H9 (cell line): ENCODE results near the gene VPS9D1. TPM values are rescaled to one million over a fixed set of nuclear protein-coding genes. Genes with fewer than 3 reads are reported as not detected.

Source experiments
- DNase-seq: peaks from one replicate; pipeline ENCODE4 v3.0.0-alpha.2; 2017
- H2AFZ ChIP-seq: one replicate; pipeline ENCODE4 v1.6.1; 2013; ENCODE audit warnings: mild to moderate bottlenecking, low read length, control low read depth, moderate library complexity
- H2AK5ac ChIP-seq: 2 replicates; pipeline ENCODE4 v1.6.1; 2013; ENCODE audit warnings: low read length, control low read depth, mixed read lengths; ENCODE audit not compliant: insufficient read length
- H2BK120ac ChIP-seq: one replicate; pipeline ENCODE4 v1.6.1; 2013; ENCODE audit warnings: low read depth, mild to moderate bottlenecking, low read length, control low read depth, inconsistent platforms; ENCODE audit not compliant: poor library complexity, severe bottlenecking
- H2BK12ac ChIP-seq: 2 replicates; pipeline ENCODE4 v1.6.1; 2013; ENCODE audit warnings: low read length, control low read depth, mixed read lengths, low read depth; ENCODE audit not compliant: insufficient read length
- H2BK15ac ChIP-seq: 2 replicates; pipeline ENCODE4 v1.6.1; 2013; ENCODE audit warnings: low read depth, low read length, control low read depth
- H2BK20ac ChIP-seq: one replicate; pipeline ENCODE4 v1.6.1; 2013; ENCODE audit warnings: low read depth, mild to moderate bottlenecking, low read length, control low read depth, inconsistent platforms; ENCODE audit not compliant: poor library complexity, severe bottlenecking
- H2BK5ac ChIP-seq: 2 replicates; pipeline ENCODE4 v1.6.1; 2013; ENCODE audit warnings: low read length, control low read depth, mixed read lengths; ENCODE audit not compliant: insufficient read length
- H3K14ac ChIP-seq: 2 replicates; pipeline ENCODE4 v1.6.1; 2013; ENCODE audit warnings: low read length, control low read depth; ENCODE audit not compliant: insufficient read depth
- H3K18ac ChIP-seq: 2 replicates; pipeline ENCODE4 v1.6.1; 2013; ENCODE audit warnings: low read depth, mild to moderate bottlenecking, mixed read lengths, low read length, control low read depth; ENCODE audit not compliant: insufficient read length
- H3K23ac ChIP-seq: 2 replicates; pipeline ENCODE4 v1.6.1; 2013; ENCODE audit warnings: low read length, control low read depth, mixed read lengths, low read depth; ENCODE audit not compliant: insufficient read length
- H3K23me2 ChIP-seq: 2 replicates; pipeline ENCODE4 v1.6.1; 2013; ENCODE audit warnings: low read depth, mild to moderate bottlenecking, mixed read lengths, low read length, control low read depth; ENCODE audit not compliant: insufficient read length, poor library complexity, severe bottlenecking
- H3K27ac ChIP-seq: 2 replicates; pipeline ENCODE4 v1.5.1; 2013; ENCODE audit warnings: low read length, control low read depth, mixed read lengths, low read depth; ENCODE audit not compliant: insufficient read length
- H3K27me3 ChIP-seq: 2 replicates; pipeline ENCODE4 v1.6.1; 2013; ENCODE audit warnings: low read length, control low read depth, inconsistent platforms; ENCODE audit not compliant: insufficient read depth
- H3K4ac ChIP-seq: 2 replicates; pipeline ENCODE4 v1.6.1; 2013; ENCODE audit warnings: low read depth, mild to moderate bottlenecking, control low read depth, inconsistent platforms, low read length, moderate library complexity
- H3K4me1 ChIP-seq: 2 replicates; pipeline ENCODE4 v1.6.1; 2013; ENCODE audit warnings: low read length, control low read depth, inconsistent platforms; ENCODE audit not compliant: insufficient read depth
- H3K4me2 ChIP-seq: 2 replicates; pipeline ENCODE4 v1.6.1; 2013; ENCODE audit warnings: low read length, control low read depth, mixed read lengths; ENCODE audit not compliant: insufficient read length, insufficient read depth
- H3K56ac ChIP-seq: 2 replicates; pipeline ENCODE4 v1.6.1; 2013; ENCODE audit warnings: low read depth, mild to moderate bottlenecking, mixed read lengths, low read length, control low read depth; ENCODE audit not compliant: insufficient read length
- H3K79me1 ChIP-seq: 2 replicates; pipeline ENCODE4 v1.6.1; 2013; ENCODE audit warnings: low read depth, mild to moderate bottlenecking, moderate library complexity, low read length, control low read depth, inconsistent platforms; ENCODE audit not compliant: insufficient read depth, poor library complexity, severe bottlenecking
- H3K79me2 ChIP-seq: 2 replicates; pipeline ENCODE4 v1.6.1; 2013; ENCODE audit warnings: low read length, control low read depth, inconsistent platforms; ENCODE audit not compliant: insufficient read depth
- H3K9ac ChIP-seq: 2 replicates; pipeline ENCODE4 v1.6.1; 2013; ENCODE audit warnings: low read length, control low read depth, mixed read lengths; ENCODE audit not compliant: insufficient read length; ENCODE audit errors: extremely low read depth
- H3K9me3 ChIP-seq: one replicate; pipeline ENCODE4 v1.6.1; 2013; ENCODE audit warnings: low read depth, low read length, inconsistent platforms; ENCODE audit not compliant: control insufficient read depth
- H3T11ph ChIP-seq: one replicate; pipeline ENCODE4 v1.6.1; 2013; ENCODE audit warnings: mild to moderate bottlenecking, low read length, control low read depth, inconsistent platforms
- H4K20me1 ChIP-seq: one replicate; pipeline ENCODE4 v1.6.1; 2013; ENCODE audit not compliant: control insufficient read depth, insufficient read length, insufficient read depth
- H4K5ac ChIP-seq: 2 replicates; pipeline ENCODE4 v1.6.1; 2013; ENCODE audit warnings: low read depth, mild to moderate bottlenecking, mixed read lengths, low read length, control low read depth; ENCODE audit not compliant: insufficient read length
- H4K8ac ChIP-seq: replicated peaks from 2 replicates; pipeline ENCODE4 v1.6.1; 2013; ENCODE audit warnings: low read length, control low read depth, mixed read lengths, low read depth; ENCODE audit not compliant: insufficient read length
- H4K91ac ChIP-seq: 2 replicates; pipeline ENCODE4 v1.6.1; 2013; ENCODE audit warnings: low read depth, mild to moderate bottlenecking, moderate library complexity, mixed read lengths, low read length, control low read depth; ENCODE audit not compliant: insufficient read length
- H3K27ac Mint-ChIP-seq, 3 experiments: 2 replicates in 2 of 3; 3 replicates in 1 of 3; pipeline ENCODE4 v1.8.0; 2020 to 2021; ENCODE audit warnings: mixed read lengths in 3 of 3, mild to moderate bottlenecking in 1 of 3, moderate library complexity in 1 of 3
- H3K27me3 Mint-ChIP-seq: 2 replicates; pipeline ENCODE4 v1.8.0; 2021; ENCODE audit warnings: low read depth, mild to moderate bottlenecking, moderate library complexity, mixed read lengths
- H3K36me3 Mint-ChIP-seq, 3 experiments: 2 replicates in 2 of 3; 3 replicates in 1 of 3; pipeline ENCODE4 v1.8.0; 2020 to 2021; ENCODE audit warnings: low read depth in 3 of 3, mixed read lengths in 3 of 3; ENCODE audit not compliant: insufficient read depth in 1 of 3
- H3K4me1 Mint-ChIP-seq, 2 experiments: 2 replicates each; pipeline ENCODE4 v1.8.0; 2020; ENCODE audit warnings: mixed read lengths in 2 of 2
- H3K4me3 Mint-ChIP-seq, 2 experiments: 2 replicates in 1 of 2; 3 replicates in 1 of 2; pipeline ENCODE4 v1.8.0; 2020 to 2021; ENCODE audit warnings: mild to moderate bottlenecking in 2 of 2, mixed read lengths in 2 of 2, moderate library complexity in 1 of 2
- H3K9me3 Mint-ChIP-seq, 2 experiments: 2 replicates in 1 of 2; 3 replicates in 1 of 2; pipeline ENCODE4 v1.8.0; 2020; ENCODE audit warnings: mild to moderate bottlenecking in 2 of 2, mixed read lengths in 2 of 2, moderate library complexity in 1 of 2
- CTCF ChIP-seq: fragments of 200-600 bp; sonication (generic); conservative IDR thresholded peaks from 3 replicates; pipeline ENCODE4 v1.8.0; 2021; ENCODE audit warnings: antibody characterized with exemption, mild to moderate bottlenecking
- WGBS: extraction: QIAGEN DNeasy Blood & Tissue Kit; methylation state at CpG from one replicate; pipeline ENCODE4 v1.1.7; 2013; ENCODE audit warnings: missing lambda C conversion rate, low lambda C conversion rate, mixed read lengths; ENCODE audit not compliant: insufficient read length; ENCODE audit errors: extremely low coverage; 5-methylcytosine and 5-hydroxymethylcytosine counted together
- total RNA-seq: library from RNA; stranded (reverse); gene quantifications from 2 replicates; pipeline ENCODE4 v1.2.1, GENCODE V29; 2021

Gene VPS9D1
- total RNA-seq, 1 experiment from 2014 or later: 6.0 TPM

GRCh38 chr16:89738072-89738377 lies 17.3 kb upstream of the VPS9D1 start:
- H3K27ac Mint-ChIP-seq: no peak overlapping the region
- H3K36me3 Mint-ChIP-seq: peaks cover 60 to 97% (median 89%) of the 10 kb centered on the region in 3 experiments; a peak in 6 of 7 replicates
- Histone ChIP-seq H2AFZ (no peak overlapping the region), H4K20me1 (no peaks in the 10 kb centered on the region), H3K4ac (no peak overlapping the region), H3K14ac (no peak overlapping the region), H3K9ac (no peak overlapping the region), H2BK12ac (no peak overlapping the region), H2AK5ac (no peak overlapping the region), H3K23ac (no peak overlapping the region), H3K9me3 (no peaks in the 10 kb centered on the region), H3K79me2 (no peaks in the 10 kb centered on the region), H2BK20ac (no peak overlapping the region), H2BK120ac (no peak overlapping the region), H4K8ac (no peak overlapping the region), H3K79me1 (no peaks in the 10 kb centered on the region), H3K18ac (no peak overlapping the region), H3K56ac (no peak overlapping the region), H4K5ac (no peak overlapping the region), H4K91ac (no peak overlapping the region), H2BK5ac (no peak overlapping the region), H3K27ac (no peak overlapping the region), H2BK15ac (no peak overlapping the region), H3K27me3 (no peaks in the 10 kb centered on the region), H3T11ph (no peak overlapping the region), H3K4me1 (no peaks in the 10 kb centered on the region), H3K23me2 (no peaks in the 10 kb centered on the region), H3K4me2 (no peak overlapping the region)
- no peaks in the 10 kb centered on the region for H3K4me1 Mint-ChIP-seq
- DNase-seq: no peak
- H3K27me3 Mint-ChIP-seq: no peaks in the 10 kb centered on the region
- no CpG with 5 or more reads among the region's 14 CpGs for WGBS
- no peak for TF ChIP-seq CTCF
- no peaks in the 10 kb centered on the region for H3K9me3 Mint-ChIP-seq
- H3K4me3 Mint-ChIP-seq: no peak overlapping the region
